ENCODE measurements around the gene SHC4. TPM values are rescaled to one million over a fixed set of nuclear protein-coding genes. Genes with fewer than 3 reads are reported as not detected.

The SHC4 gene
- polyA plus RNA-seq, 1 donor from 2014 or later, result 4.5 TPM

DNA sequence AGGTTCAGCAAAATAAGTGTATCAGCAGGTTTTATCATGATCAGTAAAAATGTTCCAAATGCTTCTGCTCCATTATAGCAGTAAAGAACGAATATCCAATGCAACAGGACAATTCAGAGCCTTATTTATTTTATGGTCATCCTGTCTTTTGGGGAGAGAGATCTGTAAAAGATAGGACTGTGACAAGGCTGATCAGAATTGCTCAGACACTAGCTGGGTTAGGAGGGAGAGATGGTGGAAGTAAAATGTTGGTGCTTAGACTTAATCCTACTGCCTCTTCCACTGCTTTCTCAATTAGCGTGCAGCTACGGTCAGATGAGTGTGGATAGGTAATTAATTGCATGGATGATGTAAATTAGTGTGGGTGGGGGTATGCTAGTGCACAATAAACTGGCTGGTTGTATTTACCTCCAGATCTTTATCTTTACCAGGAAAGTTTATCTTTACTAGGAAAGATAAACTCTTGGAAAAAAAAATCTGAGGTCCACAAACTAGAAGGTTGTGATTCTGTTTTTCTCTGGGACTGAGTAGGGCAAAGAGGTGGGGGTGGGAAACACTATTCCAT lies 83.6 kb downstream of the SHC4 start:
- H3K9me3 ChIP-seq (ENCODE audit: low read length), result no peaks in the 10 kb centered on the region
- H3F3A ChIP-seq (ENCODE audit: insufficient read depth, low read length, poor library complexity, severe bottlenecking), result no peaks in the 10 kb centered on the region
- H2AFZ ChIP-seq (ENCODE audit: low read depth, low read length), result no peak overlapping the region
- peak overlapping the region; percentile 93 for H3K9ac ChIP-seq (ENCODE audit: low read length)
- H3K79me2 ChIP-seq (replicated peaks; ENCODE audit: insufficient read depth, low read length), result peaks cover 22% of the 10 kb centered on the region
- TF ChIP-seq RAD21 (conservative IDR thresholded peaks at IDR 0.05) (no peak), SMC3 (conservative IDR thresholded peaks at IDR 0.05; ENCODE audit: poor library complexity) (no peak), EZH2 (IDR thresholded peaks at IDR 0.05; ENCODE audit: borderline replicate concordance, insufficient read depth, low read length, poor library complexity, severe bottlenecking) (no peak), EP300 (conservative IDR thresholded peaks at IDR 0.05; ENCODE audit: poor library complexity, severe bottlenecking) (no peak), MXI1 (conservative IDR thresholded peaks at IDR 0.05; ENCODE audit: poor library complexity, severe bottlenecking) (no peak), TAF1 (IDR thresholded peaks at IDR 0.05; ENCODE audit: low read depth) (no peak), POLR2AphosphoS5 (IDR thresholded peaks at IDR 0.05) (no peak)
- TF ChIP-seq, protein P1, sequence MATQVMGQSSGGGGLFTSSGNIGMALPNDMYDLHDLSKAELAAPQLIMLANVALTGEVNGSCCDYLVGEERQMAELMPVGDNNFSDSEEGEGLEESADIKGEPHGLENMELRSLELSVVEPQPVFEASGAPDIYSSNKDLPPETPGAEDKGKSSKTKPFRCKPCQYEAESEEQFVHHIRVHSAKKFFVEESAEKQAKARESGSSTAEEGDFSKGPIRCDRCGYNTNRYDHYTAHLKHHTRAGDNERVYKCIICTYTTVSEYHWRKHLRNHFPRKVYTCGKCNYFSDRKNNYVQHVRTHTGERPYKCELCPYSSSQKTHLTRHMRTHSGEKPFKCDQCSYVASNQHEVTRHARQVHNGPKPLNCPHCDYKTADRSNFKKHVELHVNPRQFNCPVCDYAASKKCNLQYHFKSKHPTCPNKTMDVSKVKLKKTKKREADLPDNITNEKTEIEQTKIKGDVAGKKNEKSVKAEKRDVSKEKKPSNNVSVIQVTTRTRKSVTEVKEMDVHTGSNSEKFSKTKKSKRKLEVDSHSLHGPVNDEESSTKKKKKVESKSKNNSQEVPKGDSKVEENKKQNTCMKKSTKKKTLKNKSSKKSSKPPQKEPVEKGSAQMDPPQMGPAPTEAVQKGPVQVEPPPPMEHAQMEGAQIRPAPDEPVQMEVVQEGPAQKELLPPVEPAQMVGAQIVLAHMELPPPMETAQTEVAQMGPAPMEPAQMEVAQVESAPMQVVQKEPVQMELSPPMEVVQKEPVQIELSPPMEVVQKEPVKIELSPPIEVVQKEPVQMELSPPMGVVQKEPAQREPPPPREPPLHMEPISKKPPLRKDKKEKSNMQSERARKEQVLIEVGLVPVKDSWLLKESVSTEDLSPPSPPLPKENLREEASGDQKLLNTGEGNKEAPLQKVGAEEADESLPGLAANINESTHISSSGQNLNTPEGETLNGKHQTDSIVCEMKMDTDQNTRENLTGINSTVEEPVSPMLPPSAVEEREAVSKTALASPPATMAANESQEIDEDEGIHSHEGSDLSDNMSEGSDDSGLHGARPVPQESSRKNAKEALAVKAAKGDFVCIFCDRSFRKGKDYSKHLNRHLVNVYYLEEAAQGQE (IDR thresholded peaks at IDR 0.05; ENCODE audit: borderline replicate concordance), result no peak
- TF ChIP-seq, protein P2, sequence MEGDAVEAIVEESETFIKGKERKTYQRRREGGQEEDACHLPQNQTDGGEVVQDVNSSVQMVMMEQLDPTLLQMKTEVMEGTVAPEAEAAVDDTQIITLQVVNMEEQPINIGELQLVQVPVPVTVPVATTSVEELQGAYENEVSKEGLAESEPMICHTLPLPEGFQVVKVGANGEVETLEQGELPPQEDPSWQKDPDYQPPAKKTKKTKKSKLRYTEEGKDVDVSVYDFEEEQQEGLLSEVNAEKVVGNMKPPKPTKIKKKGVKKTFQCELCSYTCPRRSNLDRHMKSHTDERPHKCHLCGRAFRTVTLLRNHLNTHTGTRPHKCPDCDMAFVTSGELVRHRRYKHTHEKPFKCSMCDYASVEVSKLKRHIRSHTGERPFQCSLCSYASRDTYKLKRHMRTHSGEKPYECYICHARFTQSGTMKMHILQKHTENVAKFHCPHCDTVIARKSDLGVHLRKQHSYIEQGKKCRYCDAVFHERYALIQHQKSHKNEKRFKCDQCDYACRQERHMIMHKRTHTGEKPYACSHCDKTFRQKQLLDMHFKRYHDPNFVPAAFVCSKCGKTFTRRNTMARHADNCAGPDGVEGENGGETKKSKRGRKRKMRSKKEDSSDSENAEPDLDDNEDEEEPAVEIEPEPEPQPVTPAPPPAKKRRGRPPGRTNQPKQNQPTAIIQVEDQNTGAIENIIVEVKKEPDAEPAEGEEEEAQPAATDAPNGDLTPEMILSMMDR (IDR thresholded peaks at IDR 0.05; ENCODE audit: poor library complexity, severe bottlenecking), result no peak
- peaks cover 5% of the 10 kb centered on the region for H3K36me3 ChIP-seq (ENCODE audit: insufficient read depth, low read length)
- H3K27ac ChIP-seq (ENCODE audit: low read length), result no peak overlapping the region
- H4K20me1 ChIP-seq (ENCODE audit: insufficient read depth), result no peaks in the 10 kb centered on the region
- peak overlapping the region; percentile 73 for H3K4me2 ChIP-seq (ENCODE audit: low read length)
- no peaks in the 10 kb centered on the region for H3K27me3 ChIP-seq (ENCODE audit: insufficient read depth, low read depth, low read length)
- H3K4me3 ChIP-seq (ENCODE audit: low read length), result peak overlapping the region; percentile 70
- no peaks in the 10 kb centered on the region for H3K9me2 ChIP-seq (ENCODE audit: insufficient read depth, low read length)

DNA sequence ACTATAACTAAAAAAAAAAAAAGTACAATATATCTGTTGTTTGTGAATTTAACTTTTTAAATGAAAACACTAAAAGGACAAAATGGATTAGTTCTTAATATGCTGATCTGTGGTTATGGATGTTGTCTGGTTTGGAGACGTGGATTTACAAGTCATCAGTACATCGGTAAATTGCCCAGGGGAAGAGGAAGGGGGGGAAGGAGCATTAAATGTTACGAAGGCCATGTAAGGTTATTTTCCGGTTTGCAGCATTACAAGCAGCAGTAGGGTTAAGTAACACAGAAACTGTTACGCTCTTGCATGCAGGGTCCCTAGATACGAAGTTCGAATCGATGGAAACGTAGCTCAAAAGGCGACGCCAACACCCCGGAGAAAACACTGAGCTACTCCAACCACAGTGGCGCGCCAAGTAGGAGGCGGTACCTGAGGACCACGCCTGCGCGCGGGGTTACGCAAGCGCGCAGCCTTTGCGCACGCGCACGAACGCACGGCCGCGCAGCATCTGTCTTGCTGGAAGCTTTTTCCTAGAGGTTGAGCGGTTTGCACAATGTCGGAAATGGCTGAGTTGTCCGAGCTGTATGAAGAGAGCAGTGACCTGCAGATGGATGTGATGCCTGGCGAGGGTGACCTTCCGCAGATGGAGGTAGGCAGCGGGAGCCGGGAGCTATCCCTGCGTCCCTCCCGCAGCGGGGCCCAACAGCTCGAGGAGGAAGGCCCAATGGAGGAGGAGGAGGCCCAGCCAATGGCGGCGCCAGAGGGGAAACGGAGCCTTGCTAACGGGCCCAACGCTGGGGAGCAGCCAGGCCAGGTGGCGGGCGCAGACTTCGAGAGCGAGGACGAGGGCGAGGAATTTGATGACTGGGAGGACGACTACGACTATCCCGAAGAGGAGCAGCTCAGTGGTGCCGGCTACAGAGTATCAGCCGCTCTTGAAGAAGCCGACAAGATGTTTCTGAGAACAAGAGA lies 85.8 kb downstream of the SHC4 start, which contains the start of gene EID1:
Gene EID1, plus strand, starts transcription at position 505 of the 966 bp plus-strand sequence. Its CDS starts 43 bp downstream, at position 548.
- peak within 1 kb of the TSS; percentile 73 for H2AFZ ChIP-seq (ENCODE audit: low read depth, low read length)
- H3K79me2 ChIP-seq (replicated peaks; ENCODE audit: insufficient read depth, low read length), result peaks cover 22% of the 10 kb centered on the region
- peak within 1 kb of the TSS; percentile 76 for H3K4me2 ChIP-seq (ENCODE audit: low read length)
- H3K9me3 ChIP-seq (ENCODE audit: low read length), result no peaks in the 10 kb centered on the region
- H3F3A ChIP-seq (ENCODE audit: insufficient read depth, low read length, poor library complexity, severe bottlenecking), result no peaks in the 10 kb centered on the region
- H3K27ac ChIP-seq (ENCODE audit: low read length), result peak within 1 kb of the TSS; percentile 96
- H3K9ac ChIP-seq (ENCODE audit: low read length), result peak within 1 kb of the TSS; percentile 93
- peak within 1 kb of the TSS; percentile 70 for H3K4me3 ChIP-seq (ENCODE audit: low read length)
- no peaks in the 10 kb centered on the region for H3K27me3 ChIP-seq (ENCODE audit: insufficient read depth, low read depth, low read length)
- peak; percentile 90 for TF ChIP-seq MXI1 (conservative IDR thresholded peaks at IDR 0.05; ENCODE audit: poor library complexity, severe bottlenecking)
- TF ChIP-seq, protein P2 (IDR thresholded peaks at IDR 0.05; ENCODE audit: poor library complexity, severe bottlenecking), result peak; percentile 39
- TF ChIP-seq EP300 (conservative IDR thresholded peaks at IDR 0.05; ENCODE audit: poor library complexity, severe bottlenecking), result peak; percentile 19
- peak; percentile 57 for TF ChIP-seq RAD21 (conservative IDR thresholded peaks at IDR 0.05)
- peak; percentile 99 for TF ChIP-seq POLR2AphosphoS5 (IDR thresholded peaks at IDR 0.05)
- TF ChIP-seq EZH2 (IDR thresholded peaks at IDR 0.05; ENCODE audit: borderline replicate concordance, insufficient read depth, low read length, poor library complexity, severe bottlenecking), result no peak
- TF ChIP-seq, protein P1 (IDR thresholded peaks at IDR 0.05; ENCODE audit: borderline replicate concordance), result peak; percentile 93
- peak; percentile 97 for TF ChIP-seq TAF1 (IDR thresholded peaks at IDR 0.05; ENCODE audit: low read depth)
- TF ChIP-seq SMC3 (conservative IDR thresholded peaks at IDR 0.05; ENCODE audit: poor library complexity), result peak; percentile 66
- no peaks in the 10 kb centered on the region for H3K9me2 ChIP-seq (ENCODE audit: insufficient read depth, low read length)
- H4K20me1 ChIP-seq (ENCODE audit: insufficient read depth), result no peaks in the 10 kb centered on the region
- H3K36me3 ChIP-seq (ENCODE audit: insufficient read depth, low read length), result peaks cover 5% of the 10 kb centered on the region
